CD4-positive, alpha-beta T cell treated with Interleukin-15 for 1 hour (primary cell): ENCODE results near the gene IRAG1.

Source experiments
- DNase-seq: peaks from one replicate; pipeline ENCODE4 v3.0.0-alpha.2; 2020

The IRAG1 gene

DNA sequence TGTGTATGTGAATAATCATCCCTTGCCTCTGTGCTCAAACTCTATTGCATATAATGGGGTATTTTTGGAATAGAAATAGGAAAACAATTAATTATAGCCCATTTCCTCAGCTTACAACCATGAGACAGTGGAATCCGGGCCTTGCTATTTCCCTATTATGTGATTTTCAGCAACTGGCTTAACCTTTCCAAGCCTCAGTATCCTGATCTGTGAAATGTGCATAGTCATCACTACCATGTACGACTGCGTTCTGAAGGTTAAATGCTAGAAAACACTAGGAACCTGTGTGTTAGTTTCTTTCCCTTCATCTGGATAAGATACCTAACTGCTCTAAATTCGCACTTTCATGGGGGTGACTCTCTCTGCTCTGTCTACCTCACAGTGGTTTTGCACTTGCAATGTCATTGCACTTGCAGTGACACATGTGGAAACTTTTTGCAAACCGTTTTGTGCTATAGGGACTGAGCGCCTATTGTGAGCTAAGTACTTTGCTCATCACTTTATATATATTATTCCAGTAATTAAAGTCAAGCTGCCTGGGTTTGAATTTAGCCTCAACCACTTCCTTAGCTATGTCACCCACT lies 48.3 kb downstream of the IRAG1 start:
- no peak for DNase-seq
